Measurements from ENCODE around the gene TAC4. TPM values are rescaled to one million over a fixed set of nuclear protein-coding genes. Genes with fewer than 3 reads are reported as not detected.

The TAC4 gene
- total and polyA plus RNA-seq, 9 of the 15 experiments (the other 6 are each of a cell fraction or from before 2014, with no cell fraction given), result 0.17 TPM; not detected in 8

DNA sequence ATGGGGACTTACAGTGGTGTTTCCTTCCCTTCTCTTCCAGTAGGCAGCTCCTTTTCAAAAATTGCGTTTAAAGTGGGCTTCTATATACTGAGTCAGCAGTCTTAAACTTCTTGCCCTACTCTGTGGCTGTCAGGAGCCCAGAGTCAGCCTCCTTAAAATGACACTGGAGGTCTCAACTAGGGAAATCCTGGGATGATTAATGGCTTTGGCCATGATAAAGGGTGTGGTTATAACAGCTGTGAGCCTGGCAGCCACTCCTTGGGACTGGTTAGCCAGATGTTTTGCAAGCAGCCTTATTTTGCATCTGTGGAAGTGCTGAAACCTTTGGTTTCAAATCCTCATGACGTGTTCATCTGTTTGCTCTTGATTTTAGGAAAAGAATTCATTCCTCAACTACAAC, 25.0 kb downstream of the TAC4 start:
- no TSS peak for BruUV-seq (replicated peaks)
- Histone ChIP-seq H2AFZ (ENCODE audit: low read depth, low read length) (no peak overlapping the region), H3K9me3 (replicated peaks; ENCODE audit: control insufficient read depth, insufficient read depth, low read depth, low read length) (no peaks in the 10 kb centered on the region), H3K4me3 (no peak overlapping the region), H3K9ac (ENCODE audit: insufficient read depth in 1 of 2, low read depth in 2 of 2, low read length in 2 of 2) (no peak overlapping the region), H3K9me1 (ENCODE audit: control insufficient read depth, insufficient read depth, low read length) (no peaks in the 10 kb centered on the region), H3K27me3 (ENCODE audit: control insufficient read depth in 2 of 2, insufficient read depth in 2 of 2, low read length in 2 of 2) (no peaks in the 10 kb centered on the region), H4K20me1 (replicated peaks; ENCODE audit: control insufficient read depth, insufficient read depth, low read length) (no peaks in the 10 kb centered on the region), H3K4me1 (replicated peaks in 1 of 2; ENCODE audit: control insufficient read depth in 2 of 2, insufficient read depth in 2 of 2, low read length in 2 of 2) (no peaks in the 10 kb centered on the region), H3K4me2 (ENCODE audit: insufficient read depth, low read length) (no peak overlapping the region), H3K36me3 (ENCODE audit: control insufficient read depth, insufficient read depth, low read length) (peaks cover 93% of the 10 kb centered on the region), H3K79me2 (ENCODE audit: control insufficient read depth, insufficient read depth, low read length) (0 out of 3 replicates have a peak, but pooled peaks cover 3% of the 10 kb centered on the region), H3K27ac (ENCODE audit: extremely low read depth, low read depth, low read length) (no peak overlapping the region)
- intact Hi-C loops (cut with micrococcal nuclease) (no loop called here), in situ Hi-C loops (cut with MboI) (no loop called here)
- TF ChIP-seq MAFF (IDR thresholded peaks at IDR 0.05; ENCODE audit: low read length), result peak; percentile 54
- peak; percentile 51; the same call in 1 of the 2 replicates for TF ChIP-seq ZNF316 (IDR thresholded peaks at IDR 0.05)
- TF ChIP-seq, protein P1, sequence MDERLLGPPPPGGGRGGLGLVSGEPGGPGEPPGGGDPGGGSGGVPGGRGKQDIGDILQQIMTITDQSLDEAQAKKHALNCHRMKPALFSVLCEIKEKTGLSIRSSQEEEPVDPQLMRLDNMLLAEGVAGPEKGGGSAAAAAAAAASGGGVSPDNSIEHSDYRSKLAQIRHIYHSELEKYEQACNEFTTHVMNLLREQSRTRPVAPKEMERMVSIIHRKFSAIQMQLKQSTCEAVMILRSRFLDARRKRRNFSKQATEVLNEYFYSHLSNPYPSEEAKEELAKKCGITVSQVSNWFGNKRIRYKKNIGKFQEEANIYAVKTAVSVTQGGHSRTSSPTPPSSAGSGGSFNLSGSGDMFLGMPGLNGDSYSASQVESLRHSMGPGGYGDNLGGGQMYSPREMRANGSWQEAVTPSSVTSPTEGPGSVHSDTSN (CRISPR knock-in tag; IDR thresholded peaks at IDR 0.05; ENCODE audit: low read depth), result no peak
- TF ChIP-seq, protein P1 (tag; conservative IDR thresholded peaks at IDR 0.05; ENCODE audit: low read depth), result peak; percentile 79
- TF ChIP-seq DACH1 (IDR thresholded peaks at IDR 0.05; ENCODE audit: partially characterized antibody), result peak; percentile 19
- no peak for TF ChIP-seq MYNN (IDR thresholded peaks at IDR 0.05)
- no peak for TF ChIP-seq MYNN (CRISPR knock-in tag; IDR thresholded peaks at IDR 0.05)
- TF ChIP-seq SAP30 (IDR thresholded peaks at IDR 0.05; ENCODE audit: borderline replicate concordance, insufficient read depth, low read depth, low read length, poor library complexity, severe bottlenecking), result no peak
- TF ChIP-seq C11orf30 (IDR thresholded peaks at IDR 0.05; ENCODE audit: low read depth), result peak; percentile 36; the same call in 1 of the 2 replicates
- peak; percentile 81 for TF ChIP-seq MEIS2 (IDR thresholded peaks at IDR 0.05; ENCODE audit: partially characterized antibody)
- TF ChIP-seq MAFG (tag; conservative IDR thresholded peaks at IDR 0.05), result peak; percentile 40; the same call in 1 of the 2 replicates
- no peak for TF ChIP-seq SNIP1 (IDR thresholded peaks at IDR 0.05; ENCODE audit: low read depth)
- peak; percentile 54; the same call in 1 of the 2 replicates for TF ChIP-seq MAFK (IDR thresholded peaks at IDR 0.05; ENCODE audit: low read length)
- TF ChIP-seq PTRF (tag; IDR thresholded peaks at IDR 0.05), result no peak
- TF ChIP-seq ZKSCAN1 (IDR thresholded peaks at IDR 0.05; ENCODE audit: low read depth, low read length), result 0 out of 2 replicates have a peak, but pooled peaks have one; percentile 17
- TF ChIP-seq PKNOX1 (IDR thresholded peaks at IDR 0.05), result peak; percentile 38; the same call in 1 of the 2 replicates
- ATAC-seq (no peak), FAIRE-seq (no peak), DNase-seq (ENCODE audit: extremely low read depth in 1 of 4, low spot score in 3 of 4) (peak in 2 of 4 experiments; percentile 44 to 48)
- POLR2A ChIA-PET, result interaction anchor here (0.6 to 1.4 kb wide), 3 partner anchors 11 to 20 kb away, joined by 3 read pairs; no protein-coding TSS in a partner anchor
- 56% methylated on average over 2 of the region's 2 CpGs for WGBS (ENCODE audit: insufficient coverage, low coverage, missing lambda C conversion rate)
- CTCF ChIA-PET (ENCODE audit: low intra/inter-chr PET ratio), result no interaction called here

Measured in K562 (cell line).